Heart left ventricle (tissue), 13 donors: Measurements from ENCODE around the gene TRAIP.

Source experiments
- CTCF ChIP-seq, 12 donors: fragments of 200-600 bp; sonication (generic) in 4 of 12; IDR thresholded peaks; one replicate each; pipeline versions ENCODE4 v1.5.0 to v1.8.0; 2018 to 2022; ENCODE audit warnings: antibody characterized with exemption in 12 of 12, mild to moderate bottlenecking in 5 of 12
- POLR2A ChIP-seq, 2 donors: fragments of 450-650 bp; IDR thresholded peaks; one replicate each; pipeline ENCODE4 v1.6.1; 2017; ENCODE audit warnings: antibody characterized with exemption in 2 of 2, mild to moderate bottlenecking in 2 of 2, moderate library complexity in 2 of 2
- donor health status: ischemic (EF 13 %, LVEDD 7.1; RV severe dilation, severe dysfunction).
- donor health status: DM: no; HTN: yes; CAD: no.
- donor health status: DM: no; HTN: no; CAD: no.
- donor health status: ischemic (EF 25% LVEDD 6.9; RV normal size, moderate dysfunction).
- donor health status: ischemic (EF 25% LVEDD 5.7; RV mildly dilated, moderate dysfunction).
- donor health status: ischemic (EF 35%, LVEDD 5.7; RV mildly dilated, moderate dysfunction).
- donor health status: nonischemic (EF 11% LVEDD 7.7; RV severe dilation, severe dysfunction).
- donor health status: DM: yes; HTN: yes; CAD: no.
- donor health status: PGD.
- donor health status: ischemic (EF 29% LVEDD 5.4; RV normal size, mild dysfunction).
- donor health status: nonischemic (EF 23%, LVEDD 6.1; RV moderate dilation, normal function).

GRCh38 chr3:49883998-49884397, 27.6 kb upstream of the TRAIP start:
- TF ChIP-seq POLR2A (IDR thresholded peaks at IDR 0.05) (no peak), CTCF (IDR thresholded peaks at IDR 0.05) (no peak)
